ENCODE results near the gene TEX13D.

TEX13D gene

GRCh38 chrX:124300405-124300804 is 32.1 kb upstream of the TEX13D start:
- Histone ChIP-seq H3K79me2 (ENCODE audit: control insufficient read depth, low read length) (no peaks in the 10 kb centered on the region), H3K4me2 (ENCODE audit: low read length) (no peak overlapping the region), H3F3A (ENCODE audit: control insufficient read depth, insufficient read depth) (no peaks in the 10 kb centered on the region), H3K9me2 (replicated peaks; ENCODE audit: control insufficient read depth, low read length) (no peaks in the 10 kb centered on the region), H4K20me1 (ENCODE audit: control insufficient read depth, insufficient read depth, low read depth, low read length) (no peaks in the 10 kb centered on the region), H3K36me3 (ENCODE audit: control insufficient read depth, low read length) (no peaks in the 10 kb centered on the region), H3K4me3 (ENCODE audit: low read length) (no peak overlapping the region), H3K27me3 (ENCODE audit: control insufficient read depth, low read length) (no peaks in the 10 kb centered on the region), H3K27ac (ENCODE audit: low read depth, low read length) (no peak overlapping the region), H3K4me1 (ENCODE audit: control insufficient read depth, low read length) (no peaks in the 10 kb centered on the region), H3K9me3 (ENCODE audit: control insufficient read depth, insufficient read depth, low read length) (no peaks in the 10 kb centered on the region)
- TF ChIP-seq EZH2phosphoT487 (IDR thresholded peaks at IDR 0.05; ENCODE audit: borderline replicate concordance, low read length) (no peak), CTCF (IDR thresholded peaks at IDR 0.05; ENCODE audit: low read depth, low read length, poor library complexity, severe bottlenecking) (no peak)

- Histone ChIP-seq H3F3A (ENCODE audit: control insufficient read depth, insufficient read depth) (no peaks in the 10 kb centered on the region), H3K4me3 (ENCODE audit: low read length) (no peak overlapping the region), H3K4me2 (ENCODE audit: low read length) (no peak overlapping the region), H3K27me3 (ENCODE audit: control insufficient read depth, low read length) (no peaks in the 10 kb centered on the region), H3K4me1 (ENCODE audit: control insufficient read depth, low read length) (no peaks in the 10 kb centered on the region), H4K20me1 (ENCODE audit: control insufficient read depth, insufficient read depth, low read depth, low read length) (no peaks in the 10 kb centered on the region), H3K79me2 (ENCODE audit: control insufficient read depth, low read length) (no peaks in the 10 kb centered on the region), H3K36me3 (ENCODE audit: control insufficient read depth, low read length) (no peaks in the 10 kb centered on the region), H3K9me3 (ENCODE audit: control insufficient read depth, insufficient read depth, low read length) (no peaks in the 10 kb centered on the region), H3K9me2 (replicated peaks; ENCODE audit: control insufficient read depth, low read length) (no peaks in the 10 kb centered on the region), H3K27ac (ENCODE audit: low read depth, low read length) (no peak overlapping the region)
- no peak for TF ChIP-seq CTCF (IDR thresholded peaks at IDR 0.05; ENCODE audit: low read depth, low read length, poor library complexity, severe bottlenecking)
- TF ChIP-seq EZH2phosphoT487 (IDR thresholded peaks at IDR 0.05; ENCODE audit: borderline replicate concordance, low read length), result no peak
Measured at GRCh38 chrX:124307253-124307907, 25.1 kb upstream of the TEX13D start.

DNA sequence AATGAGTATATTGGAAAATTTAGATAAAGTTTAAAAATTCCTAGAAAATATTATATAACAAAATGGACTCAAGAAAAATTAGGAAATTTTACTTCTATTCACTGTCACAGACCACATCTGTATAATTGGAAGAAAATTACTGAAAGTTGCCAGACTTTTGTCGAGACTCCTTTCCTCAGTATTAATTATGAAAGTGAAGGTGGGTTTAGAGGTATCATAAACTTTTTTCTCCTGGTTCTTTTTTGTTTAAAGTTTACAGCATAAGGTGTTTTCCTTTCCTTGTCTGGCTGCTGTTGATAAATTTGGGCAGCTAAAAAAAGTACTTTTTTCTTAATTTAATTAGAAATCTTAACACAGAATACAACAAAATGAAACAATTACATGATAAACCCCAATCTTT is 6.7 kb upstream of the TEX13D start:
- H3K27ac ChIP-seq (ENCODE audit: low read depth, low read length), result no peak overlapping the region
- H3K4me1 ChIP-seq (ENCODE audit: control insufficient read depth, low read length), result no peaks in the 10 kb centered on the region
- no peaks in the 10 kb centered on the region for H3K9me2 ChIP-seq (replicated peaks; ENCODE audit: control insufficient read depth, low read length)
- no peaks in the 10 kb centered on the region for H3K79me2 ChIP-seq (ENCODE audit: control insufficient read depth, low read length)
- H3K36me3 ChIP-seq (ENCODE audit: control insufficient read depth, low read length), result no peaks in the 10 kb centered on the region
- H3K4me3 ChIP-seq (ENCODE audit: low read length), result no peak overlapping the region
- no peak overlapping the region for H3K4me2 ChIP-seq (ENCODE audit: low read length)
- no peaks in the 10 kb centered on the region for H3F3A ChIP-seq (ENCODE audit: control insufficient read depth, insufficient read depth)
- no peaks in the 10 kb centered on the region for H3K9me3 ChIP-seq (ENCODE audit: control insufficient read depth, insufficient read depth, low read length)
- H3K27me3 ChIP-seq (ENCODE audit: control insufficient read depth, low read length), result no peaks in the 10 kb centered on the region
- H4K20me1 ChIP-seq (ENCODE audit: control insufficient read depth, insufficient read depth, low read depth, low read length), result no peaks in the 10 kb centered on the region
- TF ChIP-seq EZH2phosphoT487 (IDR thresholded peaks at IDR 0.05; ENCODE audit: borderline replicate concordance, low read length) (no peak), CTCF (IDR thresholded peaks at IDR 0.05; ENCODE audit: low read depth, low read length, poor library complexity, severe bottlenecking) (no peak)

Data from DOHH2 (cell line).